Ovary (tissue), 3 donors: Measurements from ENCODE around the gene NKX6-2.

Source experiments
- CTCF ChIP-seq, 3 donors: fragments of 450-650 bp in 2 of 3; fragments of 200-600 bp in 1 of 3; IDR thresholded peaks; one replicate each; pipeline versions ENCODE4 v1.5.1 to v1.8.0; 2016 to 2022; ENCODE audit warnings: antibody characterized with exemption in 3 of 3, mild to moderate bottlenecking in 1 of 3
- POLR2A ChIP-seq: fragments of 450-650 bp; IDR thresholded peaks from one replicate; pipeline ENCODE4 v1.6.1; 2017; ENCODE audit warnings: antibody characterized with exemption, mild to moderate bottlenecking, moderate library complexity
- donor health status: DM: no; HTN: no; CAD: no.

GRCh38 chr10:132753596-132753995 is 32.4 kb downstream of the NKX6-2 start:
- TF ChIP-seq CTCF (IDR thresholded peaks at IDR 0.05), result no peak
- TF ChIP-seq POLR2A, result no peak
